Sigmoid colon (tissue), 4 donors: Measurements from ENCODE around the gene UBASH3A.

Source experiments
- EP300 ChIP-seq, 4 donors: sonication (generic); formaldehyde crosslinking; IDR thresholded peaks; one replicate each; pipeline ENCODE4 v1.6.1; 2017; ENCODE audit warnings: antibody characterized with exemption in 4 of 4
- POLR2AphosphoS5 ChIP-seq, 4 donors: sonication (generic); formaldehyde crosslinking; IDR thresholded peaks; one replicate each; pipeline ENCODE4 v1.6.1; 2017; ENCODE audit warnings: antibody characterized with exemption in 4 of 4
- TF ChIP-seq, protein P1 (sequence below), 4 experiments: fragments of 450-650 bp in 3 of 4; fragments of 200-600 bp in 1 of 4; IDR thresholded peaks; one replicate each; pipeline ENCODE4 v1.5.1; 2016 to 2019; ENCODE audit warnings: antibody characterized with exemption in 4 of 4, mild to moderate bottlenecking in 3 of 4, moderate library complexity in 2 of 4

DNA sequence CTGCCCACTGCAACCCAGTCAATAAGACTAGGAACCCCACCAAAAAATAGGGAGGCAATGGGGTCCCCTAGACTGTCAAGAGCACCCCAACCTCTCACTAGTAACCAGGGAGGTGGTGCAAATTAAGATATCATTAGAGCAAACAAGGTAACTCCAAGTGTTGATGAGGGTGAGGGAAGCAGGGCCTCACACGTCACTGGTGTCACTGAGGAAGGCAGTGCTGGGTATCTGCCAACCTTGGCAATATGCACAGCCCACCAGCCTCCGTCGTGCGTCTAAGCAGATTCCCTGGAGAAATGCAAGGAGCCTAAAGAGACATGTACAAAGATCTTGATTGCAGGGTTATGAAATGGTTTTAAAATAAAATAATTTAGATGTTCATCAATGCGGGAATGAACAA is 3.8 kb downstream of the UBASH3A start:
- TF ChIP-seq POLR2AphosphoS5 (IDR thresholded peaks at IDR 0.05) (no peak), EP300 (IDR thresholded peaks at IDR 0.05) (no peak)
- TF ChIP-seq, protein P1, sequence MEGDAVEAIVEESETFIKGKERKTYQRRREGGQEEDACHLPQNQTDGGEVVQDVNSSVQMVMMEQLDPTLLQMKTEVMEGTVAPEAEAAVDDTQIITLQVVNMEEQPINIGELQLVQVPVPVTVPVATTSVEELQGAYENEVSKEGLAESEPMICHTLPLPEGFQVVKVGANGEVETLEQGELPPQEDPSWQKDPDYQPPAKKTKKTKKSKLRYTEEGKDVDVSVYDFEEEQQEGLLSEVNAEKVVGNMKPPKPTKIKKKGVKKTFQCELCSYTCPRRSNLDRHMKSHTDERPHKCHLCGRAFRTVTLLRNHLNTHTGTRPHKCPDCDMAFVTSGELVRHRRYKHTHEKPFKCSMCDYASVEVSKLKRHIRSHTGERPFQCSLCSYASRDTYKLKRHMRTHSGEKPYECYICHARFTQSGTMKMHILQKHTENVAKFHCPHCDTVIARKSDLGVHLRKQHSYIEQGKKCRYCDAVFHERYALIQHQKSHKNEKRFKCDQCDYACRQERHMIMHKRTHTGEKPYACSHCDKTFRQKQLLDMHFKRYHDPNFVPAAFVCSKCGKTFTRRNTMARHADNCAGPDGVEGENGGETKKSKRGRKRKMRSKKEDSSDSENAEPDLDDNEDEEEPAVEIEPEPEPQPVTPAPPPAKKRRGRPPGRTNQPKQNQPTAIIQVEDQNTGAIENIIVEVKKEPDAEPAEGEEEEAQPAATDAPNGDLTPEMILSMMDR (IDR thresholded peaks at IDR 0.05): no peak
